ENCODE data around the gene TMEM252. TPM values are rescaled to one million over a fixed set of nuclear protein-coding genes. Genes with fewer than 3 reads are reported as not detected.

TMEM252 gene
- polyA plus RNA-seq, 1 experiment = not detected

- CTCF ChIA-PET = no interaction called here
- H3K27ac ChIP-seq (ENCODE audit: low read depth, low read length) = no peak overlapping the region
- peaks cover 4% of the 10 kb centered on the region for H3K27me3 ChIP-seq (ENCODE audit: control insufficient read depth, insufficient read depth, low read length)
- TF ChIP-seq CTCF (IDR thresholded peaks at IDR 0.05; ENCODE audit: low read depth, low read length) = no peak
- no peaks in the 10 kb centered on the region for H3K9me3 ChIP-seq (ENCODE audit: control insufficient read depth, insufficient read depth, low read length)
- H3K4me3 ChIP-seq (ENCODE audit: low read depth, low read length) = no peak overlapping the region
- POLR2A ChIA-PET = no interaction called here
- no peak for DNase-seq (ENCODE audit: low read depth, low spot score)
Observed at GRCh38 chr9:68488126-68488525, 52.6 kb downstream of the TMEM252 start.

Other genes with a start within 250 kb of the TMEM252 start
- not detected in 2 replicates for gene FOXD4L3, start 238.0 kb downstream of the TMEM252 start, polyA plus RNA-seq (2011; rRNA removed)
- 5.9 TPM in 2 replicates for gene PGM5, start 184.3 kb downstream of the TMEM252 start, polyA plus RNA-seq (2011; rRNA removed)
- not detected in 2 replicates for gene PIP5K1B, start 164.4 kb upstream of the TMEM252 start, polyA plus RNA-seq (2011; rRNA removed)